Natural killer cell treated with Interleukin-12 subunit alpha and Interleukin-12 subunit beta and Interleukin-15 and Interleukin-18, amount 100 ng/mL, for 72 hours (primary cell): ENCODE results near the gene IMPA2. TPM values are rescaled to one million over a fixed set of nuclear protein-coding genes. Genes with fewer than 3 reads are reported as not detected.
"Not testable (repeated sequence)": the region's sequence is repeated elsewhere in the genome, so short reads cannot be mapped to it uniquely, and the experiment has no call there.

Experiments
- ATAC-seq, 2 donors: fragments of 150-1000 bp; cut with Tn5 transposase in 1 of 2; sonication (Bioruptor Pico), chemical (Tn5 transposase) in 1 of 2; 2 replicates each; pipeline ENCODE4 v1.10.0; 2021
- DNase-seq: peaks from one replicate; pipeline ENCODE4 v3.0.0; 2022; ENCODE audit warnings: low spot score
- H3K27ac Mint-ChIP-seq, 2 donors: 1 replicate in 1 of 2; 2 replicates in 1 of 2; pipeline ENCODE4 v1.8.0; 2022; ENCODE audit warnings: mixed read lengths in 2 of 2, mild to moderate bottlenecking in 1 of 2, moderate library complexity in 1 of 2
- H3K27me3 Mint-ChIP-seq, 2 donors: 1 replicate in 1 of 2; 2 replicates in 1 of 2; pipeline ENCODE4 v1.8.0; 2022; ENCODE audit warnings: mixed read lengths in 2 of 2
- H3K36me3 Mint-ChIP-seq: one replicate; pipeline ENCODE4 v1.8.0; 2022; ENCODE audit warnings: mixed read lengths
- H3K4me1 Mint-ChIP-seq, 2 donors: 1 replicate in 1 of 2; 2 replicates in 1 of 2; pipeline ENCODE4 v1.8.0; 2022; ENCODE audit warnings: low read depth in 2 of 2, mixed read lengths in 2 of 2, mild to moderate bottlenecking in 1 of 2
- H3K4me3 Mint-ChIP-seq: one replicate; pipeline ENCODE4 v1.8.0; 2022; ENCODE audit warnings: mixed read lengths
- H3K9me3 Mint-ChIP-seq: 2 replicates; pipeline ENCODE4 v1.8.0; 2022; ENCODE audit warnings: mixed read lengths
- total RNA-seq, 2 donors: library from RNA; stranded (reverse); gene quantifications; one replicate each; pipeline ENCODE4 v1.2.3, GENCODE V29; 2022

The IMPA2 gene
- total RNA-seq, 2 donors from 2014 or later, result 8.6 to 12.0 TPM

GRCh38 chr18:12056034-12056883 is 75.0 kb downstream of the IMPA2 start:
- no peak overlapping the region for H3K4me3 Mint-ChIP-seq
- ATAC-seq (peak; percentile 21 to 46), DNase-seq (no peak)
- no peak overlapping the region for H3K27ac Mint-ChIP-seq
- H3K36me3 Mint-ChIP-seq, result no peaks in the 10 kb centered on the region
- no peaks in the 10 kb centered on the region for H3K9me3 Mint-ChIP-seq
- no peaks in the 10 kb centered on the region for H3K4me1 Mint-ChIP-seq
- peaks cover 17 to 29% of the 10 kb centered on the region in 2 donors for H3K27me3 Mint-ChIP-seq

GRCh38 chr18:12056884-12057402 is 75.6 kb downstream of the IMPA2 start:
- DNase-seq (no peak), ATAC-seq (peak in 1 of 2 donors; percentile 25)
- H3K9me3 Mint-ChIP-seq, result no peaks in the 10 kb centered on the region
- no peaks in the 10 kb centered on the region for H3K36me3 Mint-ChIP-seq
- H3K27ac Mint-ChIP-seq, result no peak overlapping the region
- H3K4me1 Mint-ChIP-seq, result no peaks in the 10 kb centered on the region
- peaks cover 13 to 23% of the 10 kb centered on the region in 2 donors for H3K27me3 Mint-ChIP-seq
- no peak overlapping the region for H3K4me3 Mint-ChIP-seq

GRCh38 chr18:12057419-12058039 is 76.2 kb downstream of the IMPA2 start:
- ATAC-seq (peak in 1 of 2 donors; percentile 4), DNase-seq (no peak)
- H3K36me3 Mint-ChIP-seq, result no peaks in the 10 kb centered on the region
- H3K4me1 Mint-ChIP-seq, result no peaks in the 10 kb centered on the region
- peaks cover 10 to 17% of the 10 kb centered on the region in 2 donors for H3K27me3 Mint-ChIP-seq
- no peak overlapping the region for H3K27ac Mint-ChIP-seq
- H3K4me3 Mint-ChIP-seq, result no peak overlapping the region
- H3K9me3 Mint-ChIP-seq, result no peaks in the 10 kb centered on the region

- no peak overlapping the region for H3K4me3 Mint-ChIP-seq
- no peak for DNase-seq
- no peaks in the 10 kb centered on the region for H3K27me3 Mint-ChIP-seq
- H3K4me1 Mint-ChIP-seq, result no peaks in the 10 kb centered on the region
- no peak overlapping the region for H3K27ac Mint-ChIP-seq
- no peaks in the 10 kb centered on the region for H3K9me3 Mint-ChIP-seq
- ATAC-seq, result peak in 1 of 2 donors; percentile 17
- H3K36me3 Mint-ChIP-seq, result no peaks in the 10 kb centered on the region
These were observed 78.3 kb downstream of the IMPA2 start for GRCh38 chr18:12059334-12060181.

DNA sequence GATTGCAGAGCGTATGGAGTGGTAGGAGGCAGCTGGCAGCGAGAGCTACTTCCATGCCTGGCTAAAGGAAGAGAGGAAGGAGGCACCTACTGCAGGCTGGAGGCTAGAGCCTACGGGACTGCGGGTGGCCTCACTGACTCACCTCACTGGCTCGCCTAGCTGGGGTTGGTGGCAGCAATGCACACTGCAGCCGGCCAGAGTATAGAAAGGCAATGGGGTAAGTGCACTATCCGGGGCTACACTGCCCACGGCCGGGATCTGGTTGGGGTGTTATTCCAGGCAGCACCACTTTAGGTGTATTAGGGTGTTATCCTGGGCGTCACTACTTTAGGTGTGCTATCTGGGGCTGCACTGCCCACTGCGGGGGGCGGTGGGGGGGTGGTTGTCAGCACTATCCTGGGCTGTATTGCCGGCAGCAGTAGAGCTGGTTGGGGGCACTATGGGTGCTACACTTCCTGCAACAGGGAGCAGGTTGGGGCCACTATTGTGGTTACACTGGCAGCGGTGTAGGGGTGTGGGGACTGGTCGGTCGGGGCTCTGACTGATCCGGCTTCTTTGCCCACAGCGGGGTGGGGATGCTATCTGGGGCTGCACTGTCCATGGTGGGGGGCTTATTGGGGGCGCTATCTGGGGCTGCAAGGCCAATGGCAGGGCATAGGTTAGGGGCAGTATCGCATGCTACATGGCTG is 79.0 kb downstream of the IMPA2 start:
- ATAC-seq (peak in 1 of 2 donors; percentile 11), DNase-seq (no peak)
- no peaks in the 10 kb centered on the region for H3K9me3 Mint-ChIP-seq
- no peaks in the 10 kb centered on the region for H3K4me1 Mint-ChIP-seq
- no peak overlapping the region for H3K4me3 Mint-ChIP-seq
- no peak overlapping the region for H3K27ac Mint-ChIP-seq
- no peaks in the 10 kb centered on the region for H3K27me3 Mint-ChIP-seq
- H3K36me3 Mint-ChIP-seq, result no peaks in the 10 kb centered on the region

DNA sequence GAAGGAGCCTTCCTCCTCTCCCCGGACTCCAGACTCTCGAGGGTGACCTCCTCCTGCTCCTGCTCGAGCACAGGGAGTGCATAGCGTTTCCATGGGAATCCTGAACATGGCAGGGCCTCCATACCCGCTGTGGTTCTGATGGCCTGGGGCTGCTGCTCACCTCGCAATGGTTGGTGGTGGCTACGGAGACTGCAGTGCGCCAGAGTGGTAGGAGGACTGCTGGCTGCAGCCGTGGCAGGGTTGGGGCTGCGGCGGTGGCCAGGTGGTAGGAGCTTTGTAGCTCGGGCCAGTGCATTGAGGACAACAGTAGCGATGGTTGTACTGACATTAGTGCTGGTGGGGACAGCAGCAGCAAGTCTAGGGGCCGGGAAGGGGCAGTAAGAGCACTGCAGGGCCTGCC is 80.4 kb downstream of the IMPA2 start:
- Mint-ChIP-seq H3K36me3 (no peaks in the 10 kb centered on the region), H3K27me3 (no peaks in the 10 kb centered on the region), H3K27ac (no peak overlapping the region), H3K4me1 (no peaks in the 10 kb centered on the region), H3K9me3 (no peaks in the 10 kb centered on the region), H3K4me3 (no peak overlapping the region)
- DNase-seq (no peak), ATAC-seq (no peak)

- ATAC-seq (no peak), DNase-seq (no peak)
- H3K27me3 Mint-ChIP-seq, result no peaks in the 10 kb centered on the region
- H3K4me1 Mint-ChIP-seq, result no peaks in the 10 kb centered on the region
- H3K9me3 Mint-ChIP-seq, result no peaks in the 10 kb centered on the region
- H3K4me3 Mint-ChIP-seq, result no peak overlapping the region
- no peak overlapping the region for H3K27ac Mint-ChIP-seq
- H3K36me3 Mint-ChIP-seq, result no peaks in the 10 kb centered on the region
These were observed 81.7 kb downstream of the IMPA2 start for GRCh38 chr18:12062974-12063373.

- no peak overlapping the region for H3K4me3 Mint-ChIP-seq
- DNase-seq (no peak), ATAC-seq (peak; percentile 18 to 49)
- H3K27me3 Mint-ChIP-seq, result peaks cover 0 to 8% of the 10 kb centered on the region in 2 donors
- H3K36me3 Mint-ChIP-seq, result no peaks in the 10 kb centered on the region
- no peaks in the 10 kb centered on the region for H3K9me3 Mint-ChIP-seq
- H3K27ac Mint-ChIP-seq, result no peak overlapping the region
- H3K4me1 Mint-ChIP-seq, result no peaks in the 10 kb centered on the region
These were observed 82.9 kb downstream of the IMPA2 start for GRCh38 chr18:12064086-12064763.

- DNase-seq (no peak), ATAC-seq (no peak)
- H3K27me3 Mint-ChIP-seq, result peaks cover 0 to 8% of the 10 kb centered on the region in 2 donors
- no peak overlapping the region for H3K4me3 Mint-ChIP-seq
- H3K9me3 Mint-ChIP-seq, result no peaks in the 10 kb centered on the region
- no peaks in the 10 kb centered on the region for H3K4me1 Mint-ChIP-seq
- H3K27ac Mint-ChIP-seq, result no peak overlapping the region
- H3K36me3 Mint-ChIP-seq, result no peaks in the 10 kb centered on the region
These were observed 84.1 kb downstream of the IMPA2 start for GRCh38 chr18:12065397-12065796.

- H3K9me3 Mint-ChIP-seq, result no peaks in the 10 kb centered on the region
- H3K27ac Mint-ChIP-seq, result no peak overlapping the region
- ATAC-seq (peak in 1 of 2 donors; percentile 43), DNase-seq (no peak)
- peaks cover 0 to 8% of the 10 kb centered on the region in 2 donors for H3K27me3 Mint-ChIP-seq
- H3K4me1 Mint-ChIP-seq, result no peaks in the 10 kb centered on the region
- no peaks in the 10 kb centered on the region for H3K36me3 Mint-ChIP-seq
- no peak overlapping the region for H3K4me3 Mint-ChIP-seq
These were observed 85.7 kb downstream of the IMPA2 start for GRCh38 chr18:12066910-12067511.

GRCh38 chr18:12067671-12068070 is 86.4 kb downstream of the IMPA2 start:
- Mint-ChIP-seq H3K4me3 (no peak overlapping the region), H3K27me3 (peaks cover 0 to 8% of the 10 kb centered on the region in 2 donors), H3K9me3 (no peaks in the 10 kb centered on the region), H3K27ac (no peak overlapping the region), H3K36me3 (no peaks in the 10 kb centered on the region), H3K4me1 (no peaks in the 10 kb centered on the region)
- ATAC-seq, result no peak
- no peak for DNase-seq

DNA sequence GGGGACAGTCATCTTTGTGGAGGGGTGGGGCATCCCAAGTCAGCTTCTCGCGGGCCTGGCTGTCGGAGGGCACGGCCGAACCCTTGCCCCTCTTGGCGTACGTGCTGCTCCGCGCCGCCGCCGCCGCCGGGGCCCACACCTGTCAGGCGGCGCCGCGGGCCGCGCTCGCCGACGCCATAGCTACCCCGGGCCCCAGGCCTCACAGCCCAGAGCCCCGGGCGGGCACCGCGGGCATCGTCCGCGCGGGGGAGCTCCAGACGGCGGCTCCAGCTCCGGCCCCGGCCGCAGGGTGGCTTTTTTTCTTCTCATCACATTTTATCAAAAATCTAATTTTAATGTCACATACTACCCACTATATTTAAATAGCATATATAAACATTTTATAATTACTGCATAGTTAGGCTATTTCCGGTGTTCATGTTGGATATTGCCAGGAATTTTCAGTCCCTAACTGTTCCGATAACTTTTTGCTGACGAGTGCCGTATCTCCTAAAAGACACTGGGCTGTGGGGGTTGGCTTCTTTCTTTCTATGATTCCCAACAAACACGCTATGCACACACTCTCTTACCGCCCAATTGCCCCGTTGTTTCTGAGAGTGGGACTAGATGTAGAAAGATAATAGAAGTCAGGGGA is 87.1 kb downstream of the IMPA2 start:
- not testable (repeated sequence) for H3K4me3 Mint-ChIP-seq, H3K27me3 Mint-ChIP-seq, H3K36me3 Mint-ChIP-seq

More for the DNA sequence above, 87.1 kb downstream of the IMPA2 start:
- H3K4me1 Mint-ChIP-seq, DNase-seq, ATAC-seq, H3K27ac Mint-ChIP-seq, H3K9me3 Mint-ChIP-seq: not testable (repeated sequence)
